ENCODE results near the gene DHX16. TPM values are rescaled to one million over a fixed set of nuclear protein-coding genes. Genes with fewer than 3 reads are reported as not detected.
A peak's percentile ranks its signal among the peaks of the same experiment; 100 is the strongest.

Gene DHX16
- total and polyA plus RNA-seq, 9 of the 15 experiments (the other 6 are each of a cell fraction or from before 2014, with no cell fraction given) = 14.6 to 66.1 (median 47.5) TPM

- TF ChIP-seq SAP30 (IDR thresholded peaks at IDR 0.05; ENCODE audit: borderline replicate concordance, insufficient read depth, low read depth, low read length, poor library complexity, severe bottlenecking) (peak; percentile 90), TAL1 (IDR thresholded peaks at IDR 0.05) (no peak), PYGO2 (tag; IDR thresholded peaks at IDR 0.05) (no peak), MTA3 (IDR thresholded peaks at IDR 0.05; ENCODE audit: borderline replicate concordance) (peak; percentile 93; the same call in 1 of the 2 replicates), EGR1 (conservative IDR thresholded peaks at IDR 0.05) (peak; percentile 62), ATF6 (CRISPR knock-in tag; IDR thresholded peaks at IDR 0.05) (peak; percentile 74; the same call in 1 of the 2 replicates), ZNF23 (CRISPR knock-in tag; IDR thresholded peaks at IDR 0.05) (no peak), PHF8 (IDR thresholded peaks at IDR 0.05; ENCODE audit: borderline replicate concordance, low read length) (peak; percentile 87), ZNF583 (CRISPR knock-in tag; IDR thresholded peaks at IDR 0.05) (peak; percentile 50; the same call in 1 of the 2 replicates)
- TF ChIP-seq, protein P1, sequence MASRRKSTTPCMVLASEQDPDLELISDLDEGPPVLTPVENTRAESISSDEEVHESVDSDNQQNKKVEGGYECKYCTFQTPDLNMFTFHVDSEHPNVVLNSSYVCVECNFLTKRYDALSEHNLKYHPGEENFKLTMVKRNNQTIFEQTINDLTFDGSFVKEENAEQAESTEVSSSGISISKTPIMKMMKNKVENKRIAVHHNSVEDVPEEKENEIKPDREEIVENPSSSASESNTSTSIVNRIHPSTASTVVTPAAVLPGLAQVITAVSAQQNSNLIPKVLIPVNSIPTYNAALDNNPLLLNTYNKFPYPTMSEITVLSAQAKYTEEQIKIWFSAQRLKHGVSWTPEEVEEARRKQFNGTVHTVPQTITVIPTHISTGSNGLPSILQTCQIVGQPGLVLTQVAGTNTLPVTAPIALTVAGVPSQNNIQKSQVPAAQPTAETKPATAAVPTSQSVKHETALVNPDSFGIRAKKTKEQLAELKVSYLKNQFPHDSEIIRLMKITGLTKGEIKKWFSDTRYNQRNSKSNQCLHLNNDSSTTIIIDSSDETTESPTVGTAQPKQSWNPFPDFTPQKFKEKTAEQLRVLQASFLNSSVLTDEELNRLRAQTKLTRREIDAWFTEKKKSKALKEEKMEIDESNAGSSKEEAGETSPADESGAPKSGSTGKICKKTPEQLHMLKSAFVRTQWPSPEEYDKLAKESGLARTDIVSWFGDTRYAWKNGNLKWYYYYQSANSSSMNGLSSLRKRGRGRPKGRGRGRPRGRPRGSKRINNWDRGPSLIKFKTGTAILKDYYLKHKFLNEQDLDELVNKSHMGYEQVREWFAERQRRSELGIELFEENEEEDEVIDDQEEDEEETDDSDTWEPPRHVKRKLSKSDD (conservative IDR thresholded peaks at IDR 0.05; ENCODE audit: low read length) = no peak
- TF ChIP-seq, protein P2, sequence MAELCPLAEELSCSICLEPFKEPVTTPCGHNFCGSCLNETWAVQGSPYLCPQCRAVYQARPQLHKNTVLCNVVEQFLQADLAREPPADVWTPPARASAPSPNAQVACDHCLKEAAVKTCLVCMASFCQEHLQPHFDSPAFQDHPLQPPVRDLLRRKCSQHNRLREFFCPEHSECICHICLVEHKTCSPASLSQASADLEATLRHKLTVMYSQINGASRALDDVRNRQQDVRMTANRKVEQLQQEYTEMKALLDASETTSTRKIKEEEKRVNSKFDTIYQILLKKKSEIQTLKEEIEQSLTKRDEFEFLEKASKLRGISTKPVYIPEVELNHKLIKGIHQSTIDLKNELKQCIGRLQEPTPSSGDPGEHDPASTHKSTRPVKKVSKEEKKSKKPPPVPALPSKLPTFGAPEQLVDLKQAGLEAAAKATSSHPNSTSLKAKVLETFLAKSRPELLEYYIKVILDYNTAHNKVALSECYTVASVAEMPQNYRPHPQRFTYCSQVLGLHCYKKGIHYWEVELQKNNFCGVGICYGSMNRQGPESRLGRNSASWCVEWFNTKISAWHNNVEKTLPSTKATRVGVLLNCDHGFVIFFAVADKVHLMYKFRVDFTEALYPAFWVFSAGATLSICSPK (IDR thresholded peaks at IDR 0.05; ENCODE audit: borderline replicate concordance) = no peak
- TF ChIP-seq, protein P3, sequence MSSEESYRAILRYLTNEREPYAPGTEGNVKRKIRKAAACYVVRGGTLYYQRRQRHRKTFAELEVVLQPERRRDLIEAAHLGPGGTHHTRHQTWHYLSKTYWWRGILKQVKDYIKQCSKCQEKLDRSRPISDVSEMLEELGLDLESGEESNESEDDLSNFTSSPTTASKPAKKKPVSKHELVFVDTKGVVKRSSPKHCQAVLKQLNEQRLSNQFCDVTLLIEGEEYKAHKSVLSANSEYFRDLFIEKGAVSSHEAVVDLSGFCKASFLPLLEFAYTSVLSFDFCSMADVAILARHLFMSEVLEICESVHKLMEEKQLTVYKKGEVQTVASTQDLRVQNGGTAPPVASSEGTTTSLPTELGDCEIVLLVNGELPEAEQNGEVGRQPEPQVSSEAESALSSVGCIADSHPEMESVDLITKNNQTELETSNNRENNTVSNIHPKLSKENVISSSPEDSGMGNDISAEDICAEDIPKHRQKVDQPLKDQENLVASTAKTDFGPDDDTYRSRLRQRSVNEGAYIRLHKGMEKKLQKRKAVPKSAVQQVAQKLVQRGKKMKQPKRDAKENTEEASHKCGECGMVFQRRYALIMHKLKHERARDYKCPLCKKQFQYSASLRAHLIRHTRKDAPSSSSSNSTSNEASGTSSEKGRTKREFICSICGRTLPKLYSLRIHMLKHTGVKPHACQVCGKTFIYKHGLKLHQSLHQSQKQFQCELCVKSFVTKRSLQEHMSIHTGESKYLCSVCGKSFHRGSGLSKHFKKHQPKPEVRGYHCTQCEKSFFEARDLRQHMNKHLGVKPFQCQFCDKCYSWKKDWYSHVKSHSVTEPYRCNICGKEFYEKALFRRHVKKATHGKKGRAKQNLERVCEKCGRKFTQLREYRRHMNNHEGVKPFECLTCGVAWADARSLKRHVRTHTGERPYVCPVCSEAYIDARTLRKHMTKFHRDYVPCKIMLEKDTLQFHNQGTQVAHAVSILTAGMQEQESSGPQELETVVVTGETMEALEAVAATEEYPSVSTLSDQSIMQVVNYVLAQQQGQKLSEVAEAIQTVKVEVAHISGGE (CRISPR knock-in tag; IDR thresholded peaks at IDR 0.05) = peak in 2 of 3 experiments; percentile 4 to 47; a peak in 1 of 6 replicates
- TF ChIP-seq, protein P4, sequence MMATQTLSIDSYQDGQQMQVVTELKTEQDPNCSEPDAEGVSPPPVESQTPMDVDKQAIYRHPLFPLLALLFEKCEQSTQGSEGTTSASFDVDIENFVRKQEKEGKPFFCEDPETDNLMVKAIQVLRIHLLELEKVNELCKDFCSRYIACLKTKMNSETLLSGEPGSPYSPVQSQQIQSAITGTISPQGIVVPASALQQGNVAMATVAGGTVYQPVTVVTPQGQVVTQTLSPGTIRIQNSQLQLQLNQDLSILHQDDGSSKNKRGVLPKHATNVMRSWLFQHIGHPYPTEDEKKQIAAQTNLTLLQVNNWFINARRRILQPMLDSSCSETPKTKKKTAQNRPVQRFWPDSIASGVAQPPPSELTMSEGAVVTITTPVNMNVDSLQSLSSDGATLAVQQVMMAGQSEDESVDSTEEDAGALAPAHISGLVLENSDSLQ (IDR thresholded peaks at IDR 0.05) = no peak
Observed at GRCh38 chr6:30647242-30648116, 25.3 kb downstream of the DHX16 start (continued).

Data from K562 (cell line).